ENCODE data around the gene UTY.

GRCh38 chrY:13440811-13441210 lies 39.0 kb downstream of the UTY start:
- no peak for TF ChIP-seq CTCF (IDR thresholded peaks at IDR 0.05)
- TF ChIP-seq POLR2A (IDR thresholded peaks at IDR 0.05): no peak

Data from adrenal gland (tissue), 5 donors.